Measurements from ENCODE around the gene RNF145.

GRCh38 chr5:159226451-159226850, 17.1 kb upstream of the RNF145 start:
- TF ChIP-seq CTCF (IDR thresholded peaks at IDR 0.05) (no peak), EZH2 (IDR thresholded peaks at IDR 0.05; ENCODE audit: borderline replicate concordance, insufficient read depth, low read depth, low read length, poor library complexity, severe bottlenecking) (no peak)
